Measurements from ENCODE around the gene NCKAP5L. TPM values are rescaled to one million over a fixed set of nuclear protein-coding genes. Genes with fewer than 3 reads are reported as not detected.
"Not testable (repeated sequence)": the region's sequence is repeated elsewhere in the genome, so short reads cannot be mapped to it uniquely, and the experiment has no call there.

The NCKAP5L gene
- polyA plus RNA-seq, 2 of the 4 experiments (the other 2 are of a cell fraction), result 3.0 to 8.5 TPM

DNA sequence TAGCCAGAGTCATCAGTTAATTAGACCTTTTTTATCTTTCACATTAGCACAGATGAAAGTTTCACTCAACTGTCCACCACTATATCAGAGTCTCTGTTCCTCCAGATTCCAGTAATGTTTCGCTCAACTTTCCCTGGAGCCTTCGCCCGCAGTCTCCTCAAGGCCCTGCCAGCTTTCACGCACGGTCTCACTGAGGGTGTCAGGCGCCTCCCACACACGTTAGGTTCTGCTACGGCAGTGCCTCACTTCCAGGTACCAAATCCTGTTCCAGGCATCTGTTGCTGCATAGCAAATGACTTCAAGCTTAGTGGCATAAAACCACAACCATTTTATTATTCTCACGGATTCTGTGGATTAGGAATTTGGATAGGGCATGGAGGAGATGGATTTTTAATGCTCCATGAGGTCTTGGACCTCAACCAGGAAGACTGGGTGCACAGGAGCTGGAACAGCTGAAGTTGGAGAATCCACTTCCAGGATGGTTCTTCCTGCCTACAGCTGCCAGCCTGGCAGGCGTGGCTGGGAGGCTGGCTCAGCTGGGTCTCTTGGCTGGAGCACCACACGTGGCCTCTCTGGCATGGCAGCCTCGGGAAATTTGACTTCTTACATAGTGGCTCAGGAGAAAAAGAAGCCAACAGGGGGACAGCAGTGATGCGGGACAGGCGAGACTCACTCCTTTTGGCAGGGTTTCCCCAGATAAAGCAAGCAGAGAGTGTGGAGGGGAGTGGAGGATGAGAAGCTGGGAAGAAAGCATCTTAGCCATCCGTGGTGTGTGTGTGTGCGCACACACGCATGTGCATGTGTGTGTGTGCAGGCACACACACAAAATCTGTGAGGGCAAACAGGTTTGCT lies 36.0 kb upstream of the NCKAP5L start:
- ATAC-seq (no peak), FAIRE-seq (no peak), DNase-seq (ENCODE audit: low read depth in 1 of 2, low spot score in 1 of 2) (no peak)
- TF ChIP-seq EHMT2 (IDR thresholded peaks at IDR 0.05; ENCODE audit: low read depth), result no peak
- TF ChIP-seq, protein P1, sequence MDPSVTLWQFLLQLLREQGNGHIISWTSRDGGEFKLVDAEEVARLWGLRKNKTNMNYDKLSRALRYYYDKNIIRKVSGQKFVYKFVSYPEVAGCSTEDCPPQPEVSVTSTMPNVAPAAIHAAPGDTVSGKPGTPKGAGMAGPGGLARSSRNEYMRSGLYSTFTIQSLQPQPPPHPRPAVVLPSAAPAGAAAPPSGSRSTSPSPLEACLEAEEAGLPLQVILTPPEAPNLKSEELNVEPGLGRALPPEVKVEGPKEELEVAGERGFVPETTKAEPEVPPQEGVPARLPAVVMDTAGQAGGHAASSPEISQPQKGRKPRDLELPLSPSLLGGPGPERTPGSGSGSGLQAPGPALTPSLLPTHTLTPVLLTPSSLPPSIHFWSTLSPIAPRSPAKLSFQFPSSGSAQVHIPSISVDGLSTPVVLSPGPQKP (IDR thresholded peaks at IDR 0.05; ENCODE audit: low read depth, low read length), result no peak
- TF ChIP-seq PHF8 (IDR thresholded peaks at IDR 0.05; ENCODE audit: borderline replicate concordance, low read depth), result no peak
- TF ChIP-seq, protein P2, sequence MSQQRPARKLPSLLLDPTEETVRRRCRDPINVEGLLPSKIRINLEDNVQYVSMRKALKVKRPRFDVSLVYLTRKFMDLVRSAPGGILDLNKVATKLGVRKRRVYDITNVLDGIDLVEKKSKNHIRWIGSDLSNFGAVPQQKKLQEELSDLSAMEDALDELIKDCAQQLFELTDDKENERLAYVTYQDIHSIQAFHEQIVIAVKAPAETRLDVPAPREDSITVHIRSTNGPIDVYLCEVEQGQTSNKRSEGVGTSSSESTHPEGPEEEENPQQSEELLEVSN (IDR thresholded peaks at IDR 0.05; ENCODE audit: borderline replicate concordance, low read depth), result no peak
- no peak for TF ChIP-seq RCOR1 (IDR thresholded peaks at IDR 0.05; ENCODE audit: low read depth, low read length)
- no peak for TF ChIP-seq FOSB (CRISPR knock-in tag; IDR thresholded peaks at IDR 0.05)
- TF ChIP-seq, protein P3, sequence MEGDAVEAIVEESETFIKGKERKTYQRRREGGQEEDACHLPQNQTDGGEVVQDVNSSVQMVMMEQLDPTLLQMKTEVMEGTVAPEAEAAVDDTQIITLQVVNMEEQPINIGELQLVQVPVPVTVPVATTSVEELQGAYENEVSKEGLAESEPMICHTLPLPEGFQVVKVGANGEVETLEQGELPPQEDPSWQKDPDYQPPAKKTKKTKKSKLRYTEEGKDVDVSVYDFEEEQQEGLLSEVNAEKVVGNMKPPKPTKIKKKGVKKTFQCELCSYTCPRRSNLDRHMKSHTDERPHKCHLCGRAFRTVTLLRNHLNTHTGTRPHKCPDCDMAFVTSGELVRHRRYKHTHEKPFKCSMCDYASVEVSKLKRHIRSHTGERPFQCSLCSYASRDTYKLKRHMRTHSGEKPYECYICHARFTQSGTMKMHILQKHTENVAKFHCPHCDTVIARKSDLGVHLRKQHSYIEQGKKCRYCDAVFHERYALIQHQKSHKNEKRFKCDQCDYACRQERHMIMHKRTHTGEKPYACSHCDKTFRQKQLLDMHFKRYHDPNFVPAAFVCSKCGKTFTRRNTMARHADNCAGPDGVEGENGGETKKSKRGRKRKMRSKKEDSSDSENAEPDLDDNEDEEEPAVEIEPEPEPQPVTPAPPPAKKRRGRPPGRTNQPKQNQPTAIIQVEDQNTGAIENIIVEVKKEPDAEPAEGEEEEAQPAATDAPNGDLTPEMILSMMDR (IDR thresholded peaks at IDR 0.05), result no peak
- TF ChIP-seq, protein P4, sequence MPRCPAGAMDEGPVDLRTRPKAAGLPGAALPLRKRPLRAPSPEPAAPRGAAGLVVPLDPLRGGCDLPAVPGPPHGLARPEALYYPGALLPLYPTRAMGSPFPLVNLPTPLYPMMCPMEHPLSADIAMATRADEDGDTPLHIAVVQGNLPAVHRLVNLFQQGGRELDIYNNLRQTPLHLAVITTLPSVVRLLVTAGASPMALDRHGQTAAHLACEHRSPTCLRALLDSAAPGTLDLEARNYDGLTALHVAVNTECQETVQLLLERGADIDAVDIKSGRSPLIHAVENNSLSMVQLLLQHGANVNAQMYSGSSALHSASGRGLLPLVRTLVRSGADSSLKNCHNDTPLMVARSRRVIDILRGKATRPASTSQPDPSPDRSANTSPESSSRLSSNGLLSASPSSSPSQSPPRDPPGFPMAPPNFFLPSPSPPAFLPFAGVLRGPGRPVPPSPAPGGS (IDR thresholded peaks at IDR 0.05), result no peak
- TF ChIP-seq MYC (IDR thresholded peaks at IDR 0.05; ENCODE audit: borderline replicate concordance, low read length), result no peak
- TF ChIP-seq, protein P5, sequence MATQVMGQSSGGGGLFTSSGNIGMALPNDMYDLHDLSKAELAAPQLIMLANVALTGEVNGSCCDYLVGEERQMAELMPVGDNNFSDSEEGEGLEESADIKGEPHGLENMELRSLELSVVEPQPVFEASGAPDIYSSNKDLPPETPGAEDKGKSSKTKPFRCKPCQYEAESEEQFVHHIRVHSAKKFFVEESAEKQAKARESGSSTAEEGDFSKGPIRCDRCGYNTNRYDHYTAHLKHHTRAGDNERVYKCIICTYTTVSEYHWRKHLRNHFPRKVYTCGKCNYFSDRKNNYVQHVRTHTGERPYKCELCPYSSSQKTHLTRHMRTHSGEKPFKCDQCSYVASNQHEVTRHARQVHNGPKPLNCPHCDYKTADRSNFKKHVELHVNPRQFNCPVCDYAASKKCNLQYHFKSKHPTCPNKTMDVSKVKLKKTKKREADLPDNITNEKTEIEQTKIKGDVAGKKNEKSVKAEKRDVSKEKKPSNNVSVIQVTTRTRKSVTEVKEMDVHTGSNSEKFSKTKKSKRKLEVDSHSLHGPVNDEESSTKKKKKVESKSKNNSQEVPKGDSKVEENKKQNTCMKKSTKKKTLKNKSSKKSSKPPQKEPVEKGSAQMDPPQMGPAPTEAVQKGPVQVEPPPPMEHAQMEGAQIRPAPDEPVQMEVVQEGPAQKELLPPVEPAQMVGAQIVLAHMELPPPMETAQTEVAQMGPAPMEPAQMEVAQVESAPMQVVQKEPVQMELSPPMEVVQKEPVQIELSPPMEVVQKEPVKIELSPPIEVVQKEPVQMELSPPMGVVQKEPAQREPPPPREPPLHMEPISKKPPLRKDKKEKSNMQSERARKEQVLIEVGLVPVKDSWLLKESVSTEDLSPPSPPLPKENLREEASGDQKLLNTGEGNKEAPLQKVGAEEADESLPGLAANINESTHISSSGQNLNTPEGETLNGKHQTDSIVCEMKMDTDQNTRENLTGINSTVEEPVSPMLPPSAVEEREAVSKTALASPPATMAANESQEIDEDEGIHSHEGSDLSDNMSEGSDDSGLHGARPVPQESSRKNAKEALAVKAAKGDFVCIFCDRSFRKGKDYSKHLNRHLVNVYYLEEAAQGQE (IDR thresholded peaks at IDR 0.05), result no peak
- Histone ChIP-seq H3K4me1 (no peaks in the 10 kb centered on the region; the same call in 2 of the 3 replicates), H3K4me2 (no peak overlapping the region), H3K27ac (no peak overlapping the region), H3K4me3 (no peak overlapping the region), H3K9me3 (no peaks in the 10 kb centered on the region)
- POLR2A ChIA-PET, result interaction anchor here (0.5 kb wide), 1 partner anchor 44 kb away, joined by 6 read pairs; no protein-coding TSS in a partner anchor
- 69% methylated on average over 17 of the region's 17 CpGs for WGBS (ENCODE audit: missing lambda C conversion rate)
- CTCF ChIA-PET, result interaction anchor here (0.7 to 11.5 kb wide), 11 partner anchors 8 to 207 kb away, joined by 3 to 104 read pairs (median 4); no protein-coding TSS in a partner anchor

DNA sequence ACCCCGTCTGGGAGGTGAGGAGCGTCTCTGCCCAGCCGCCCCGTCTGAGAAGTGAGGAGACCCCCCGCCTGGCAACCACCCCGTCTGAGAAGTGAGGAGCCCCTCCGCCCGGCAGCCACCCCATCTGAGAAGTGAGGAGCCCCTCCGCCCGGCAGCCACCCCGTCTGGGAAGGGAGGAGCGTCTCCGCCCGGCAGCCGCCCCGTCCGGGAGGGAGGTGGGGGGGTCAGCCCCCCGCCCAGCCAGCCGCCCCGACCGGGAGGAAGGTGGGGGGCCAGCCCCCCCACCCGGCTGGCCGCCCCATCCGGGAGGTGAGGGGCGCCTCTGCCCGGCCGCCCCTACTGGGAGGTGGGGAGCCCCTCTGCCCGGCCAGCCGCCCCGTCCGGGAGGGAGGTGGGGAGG lies 32.7 kb upstream of the NCKAP5L start:
- CTCF ChIA-PET, result interaction anchor here (1.5 kb wide), 1 partner anchor 22 kb away, joined by 3 read pairs; no protein-coding TSS in a partner anchor
- DNase-seq (ENCODE audit: low read depth in 1 of 2, low spot score in 1 of 2); H3K4me1 ChIP-seq; H3K27ac ChIP-seq; H3K4me2 ChIP-seq; ATAC-seq; FAIRE-seq; POLR2A ChIA-PET; H3K4me3 ChIP-seq; H3K9me3 ChIP-seq: not testable (repeated sequence)
- WGBS (ENCODE audit: missing lambda C conversion rate), result no CpG with 5 or more reads among the region's 31 CpGs

DNA sequence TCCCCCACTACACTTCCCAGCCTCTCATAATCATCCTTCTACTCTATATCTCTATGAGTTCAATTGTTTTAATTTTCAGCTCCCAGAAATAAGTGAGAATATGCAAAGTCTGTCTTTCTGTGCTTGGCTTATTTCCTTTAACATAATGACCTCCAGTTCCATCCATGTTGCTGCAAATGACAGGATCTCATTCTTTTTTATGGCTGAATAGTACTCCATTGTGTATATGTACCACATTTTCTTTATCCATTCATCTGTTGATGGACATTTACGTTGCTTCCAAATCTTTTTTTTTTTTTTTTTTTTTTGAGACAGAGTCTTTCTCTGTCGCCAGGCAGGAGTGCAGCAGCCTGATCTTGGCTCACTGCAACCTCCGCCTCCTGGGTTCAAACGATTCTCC lies 27.7 kb upstream of the NCKAP5L start:
- H3K4me1 ChIP-seq; ATAC-seq; H3K9me3 ChIP-seq; H3K4me3 ChIP-seq; DNase-seq (ENCODE audit: low read depth in 1 of 2, low spot score in 1 of 2); POLR2A ChIA-PET; FAIRE-seq; H3K4me2 ChIP-seq; H3K27ac ChIP-seq: not testable (repeated sequence)
- CTCF ChIA-PET, result interaction anchor here (1.2 to 3.4 kb wide), 5 partner anchors 9 to 90 kb away, joined by 4 to 18 read pairs (median 5); no protein-coding TSS in a partner anchor
- 60% methylated on average over 4 of the region's 4 CpGs for WGBS (ENCODE audit: missing lambda C conversion rate)

All from A549 (cell line).